HL-60 (cell line): Measurements from ENCODE around the gene HIP1R.

ENCODE experiments used
- DNase-seq, 2 experiments: peaks; one replicate each; pipeline ENCODE4 v3.0.0-alpha.2; 2010 to 2020; ENCODE audit warnings: low read depth in 1 of 2, low spot score in 1 of 2
- H3K27ac ChIP-seq: fragments of 250-450 bp; sonication (Bioruptor Pico); replicated peaks from 2 replicates; pipeline ENCODE4 v1.5.1; 2020; ENCODE audit warnings: mild to moderate bottlenecking, moderate library complexity
- H3K27me3 ChIP-seq: fragments of 250-450 bp; sonication (Bioruptor Pico); 2 replicates; pipeline ENCODE4 v1.5.1; 2021; ENCODE audit warnings: mild to moderate bottlenecking, moderate library complexity; ENCODE audit not compliant: insufficient read depth, poor library complexity, severe bottlenecking
- H3K4me3 ChIP-seq: replicated peaks from 2 replicates; pipeline ENCODE4 v1.5.1; 2011; ENCODE audit warnings: mild to moderate bottlenecking, control low read depth, low read length; ENCODE audit not compliant: insufficient read depth
- CTCF ChIP-seq: IDR thresholded peaks from one replicate; pipeline ENCODE4 v1.5.1; 2011; ENCODE audit warnings: low read length, control low read depth, inconsistent platforms; ENCODE audit not compliant: insufficient read depth
- GABPA ChIP-seq: IDR thresholded peaks from 2 replicates; pipeline ENCODE4 v1.6.1; 2012; ENCODE audit warnings: low read depth
- POLR2AphosphoS5 ChIP-seq: IDR thresholded peaks from 2 replicates; pipeline ENCODE4 v1.6.1; 2012; ENCODE audit warnings: low read depth
- SPI1 ChIP-seq: IDR thresholded peaks from 2 replicates; pipeline ENCODE4 v1.6.1; 2012; ENCODE audit warnings: low read depth, mild to moderate bottlenecking, borderline replicate concordance
- TF ChIP-seq, protein P1 (sequence below): IDR thresholded peaks from 2 replicates; pipeline ENCODE4 v1.6.1; 2012; ENCODE audit warnings: low read depth; ENCODE audit not compliant: insufficient replicate concordance

HIP1R gene

DNA sequence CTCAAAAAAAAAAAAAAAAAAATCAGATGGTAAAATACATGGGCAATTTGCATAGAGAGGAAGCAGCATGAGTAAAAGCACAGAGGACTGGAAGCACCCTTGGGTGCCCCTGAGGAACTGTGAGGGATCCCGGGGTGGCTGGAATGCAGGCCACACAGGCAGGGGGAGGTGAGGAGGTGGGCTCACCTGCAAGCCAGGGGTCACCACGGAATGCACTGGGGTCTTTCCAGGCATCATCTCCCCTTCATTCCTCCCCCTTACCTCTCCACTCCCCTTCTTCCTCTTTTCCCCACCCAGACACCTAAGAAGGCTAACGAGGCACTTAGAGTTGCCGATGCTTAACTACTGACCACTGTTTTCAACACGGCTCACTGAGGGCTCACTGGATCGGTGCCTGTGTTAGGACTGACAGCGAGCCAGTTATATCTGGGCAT, 14.4 kb upstream of the HIP1R start:
- H3K27ac ChIP-seq: no peak overlapping the region
- no peaks in the 10 kb centered on the region for H3K27me3 ChIP-seq
- DNase-seq: no peak
- no peak overlapping the region for H3K4me3 ChIP-seq
- TF ChIP-seq, protein P1, sequence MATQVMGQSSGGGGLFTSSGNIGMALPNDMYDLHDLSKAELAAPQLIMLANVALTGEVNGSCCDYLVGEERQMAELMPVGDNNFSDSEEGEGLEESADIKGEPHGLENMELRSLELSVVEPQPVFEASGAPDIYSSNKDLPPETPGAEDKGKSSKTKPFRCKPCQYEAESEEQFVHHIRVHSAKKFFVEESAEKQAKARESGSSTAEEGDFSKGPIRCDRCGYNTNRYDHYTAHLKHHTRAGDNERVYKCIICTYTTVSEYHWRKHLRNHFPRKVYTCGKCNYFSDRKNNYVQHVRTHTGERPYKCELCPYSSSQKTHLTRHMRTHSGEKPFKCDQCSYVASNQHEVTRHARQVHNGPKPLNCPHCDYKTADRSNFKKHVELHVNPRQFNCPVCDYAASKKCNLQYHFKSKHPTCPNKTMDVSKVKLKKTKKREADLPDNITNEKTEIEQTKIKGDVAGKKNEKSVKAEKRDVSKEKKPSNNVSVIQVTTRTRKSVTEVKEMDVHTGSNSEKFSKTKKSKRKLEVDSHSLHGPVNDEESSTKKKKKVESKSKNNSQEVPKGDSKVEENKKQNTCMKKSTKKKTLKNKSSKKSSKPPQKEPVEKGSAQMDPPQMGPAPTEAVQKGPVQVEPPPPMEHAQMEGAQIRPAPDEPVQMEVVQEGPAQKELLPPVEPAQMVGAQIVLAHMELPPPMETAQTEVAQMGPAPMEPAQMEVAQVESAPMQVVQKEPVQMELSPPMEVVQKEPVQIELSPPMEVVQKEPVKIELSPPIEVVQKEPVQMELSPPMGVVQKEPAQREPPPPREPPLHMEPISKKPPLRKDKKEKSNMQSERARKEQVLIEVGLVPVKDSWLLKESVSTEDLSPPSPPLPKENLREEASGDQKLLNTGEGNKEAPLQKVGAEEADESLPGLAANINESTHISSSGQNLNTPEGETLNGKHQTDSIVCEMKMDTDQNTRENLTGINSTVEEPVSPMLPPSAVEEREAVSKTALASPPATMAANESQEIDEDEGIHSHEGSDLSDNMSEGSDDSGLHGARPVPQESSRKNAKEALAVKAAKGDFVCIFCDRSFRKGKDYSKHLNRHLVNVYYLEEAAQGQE: no peak
- TF ChIP-seq SPI1: peak; percentile 44; the same call in 1 of the 2 replicates

DNA sequence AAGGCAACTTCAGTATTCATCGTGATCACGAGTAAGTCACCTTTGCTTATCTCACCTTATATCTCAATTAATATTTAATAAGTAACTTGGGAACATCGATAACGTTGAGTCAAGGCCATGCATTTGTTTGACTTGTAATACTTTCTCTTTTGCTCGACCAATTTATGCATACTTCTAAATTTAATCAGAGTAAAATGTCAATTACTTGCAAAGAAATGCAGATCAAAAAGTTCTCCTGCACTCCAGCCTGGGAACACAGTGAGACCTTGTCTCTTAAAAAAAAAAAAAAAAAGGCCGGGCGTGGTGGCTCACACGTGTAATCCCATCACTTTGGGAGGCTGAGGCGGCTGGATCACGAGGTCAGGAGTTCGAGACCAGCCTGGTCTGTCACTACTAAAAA, 11.8 kb upstream of the HIP1R start:
- Histone ChIP-seq H3K4me3 (no peak overlapping the region), H3K27me3 (no peaks in the 10 kb centered on the region), H3K27ac (no peak overlapping the region)
- no peak for DNase-seq
- TF ChIP-seq GABPA (no peak), CTCF (no peak), SPI1 (no peak), POLR2AphosphoS5 (no peak)
- TF ChIP-seq, protein P1: no peak

DNA sequence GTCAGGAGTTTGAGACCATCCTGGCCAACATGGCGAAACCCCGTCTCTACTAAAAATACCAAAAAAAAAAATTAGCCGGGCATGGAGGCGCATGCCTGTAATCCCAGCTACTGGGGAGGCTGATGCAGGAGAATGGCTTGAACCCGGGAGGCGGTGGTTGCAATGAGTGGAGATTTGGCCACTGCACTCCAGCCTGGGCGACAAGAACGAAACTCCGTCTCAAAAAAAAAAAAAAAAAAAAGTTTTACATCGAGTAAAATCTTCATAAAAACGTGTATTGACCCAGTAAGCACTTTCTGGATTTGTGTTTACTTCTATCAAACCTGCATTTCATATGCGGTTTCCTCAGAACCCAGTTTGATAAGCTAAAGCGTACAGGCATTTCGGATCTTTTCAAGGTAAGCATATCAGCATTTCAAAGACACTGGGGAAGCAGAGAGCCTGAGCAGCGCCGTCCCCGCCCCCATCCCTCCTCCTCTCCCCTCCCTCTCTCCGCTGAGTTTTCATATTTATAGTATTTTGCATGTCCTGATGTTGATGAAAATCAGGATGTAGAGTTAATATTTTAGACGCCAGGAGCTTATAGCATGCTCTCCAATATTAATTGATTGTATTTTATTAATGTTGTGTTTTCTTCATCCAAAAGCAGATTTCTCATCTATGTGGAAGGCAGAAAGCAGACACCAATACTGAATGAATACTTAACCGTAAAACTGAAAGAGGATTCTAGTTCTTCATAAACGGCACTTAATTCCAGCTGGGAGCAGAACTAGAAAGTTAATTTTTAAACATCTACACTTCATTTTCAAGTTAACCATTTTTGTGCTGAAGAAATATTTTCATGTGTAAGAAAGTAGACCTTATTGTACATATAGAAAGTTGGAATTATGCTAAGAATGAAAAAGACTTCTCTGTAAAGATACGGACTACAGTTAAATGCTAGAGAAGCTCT, 9.2 kb upstream of the HIP1R start:
- DNase-seq: no peak
- TF ChIP-seq CTCF (no peak), GABPA (no peak), POLR2AphosphoS5 (no peak), SPI1 (no peak)
- TF ChIP-seq, protein P1: no peak
- Histone ChIP-seq H3K27me3 (no peaks in the 10 kb centered on the region), H3K4me3 (no peak overlapping the region; the same call in 1 of the 2 replicates), H3K27ac (no peak overlapping the region)
